PC-3 (cell line): ENCODE measurements around the gene EXD3. TPM values are rescaled to one million over a fixed set of nuclear protein-coding genes. Genes with fewer than 3 reads are reported as not detected.

Experiments
- ATAC-seq: fragments of 200-7000 bp; cut with Tn5 transposase; 2 replicates; pipeline ENCODE4 v1.9.1; 2020; ENCODE audit warnings: mild to moderate bottlenecking, moderate library complexity
- BruUV-seq: library from RNA; stranded (reverse); fragments of 400-500 nt; replicated peaks from 2 replicates; lab custom pipeline; 2021; lab: Mats Ljungman, UMichigan
- CTCF ChIA-PET: fragments of 300-600 bp; sonication (Branson Sonifier 250); formaldehyde crosslinking; loops from one replicate; lab custom pipeline; 2022; ENCODE audit warnings: antibody characterized with exemption; lab: Charles Lee
- POLR2A ChIA-PET: fragments of 300-600 bp; sonication (Branson Sonifier 250); formaldehyde crosslinking; loops from one replicate; lab custom pipeline; 2022; ENCODE audit warnings: antibody characterized with exemption; ENCODE audit not compliant: unreplicated experiment; lab: Charles Lee
- DNase-seq: peaks from one replicate; pipeline ENCODE4 v3.0.0-alpha.2; 2015
- H2AFZ ChIP-seq: fragments of 300-600 bp; sonication (generic); 2 replicates; pipeline ENCODE4 v1.6.0; 2016; ENCODE audit warnings: antibody characterized with exemption, low read length
- H3F3A ChIP-seq: fragments of 300-600 bp; sonication (generic); one replicate; pipeline ENCODE4 v1.6.0; 2017; ENCODE audit warnings: antibody characterized with exemption, low read length, control low read depth, mild to moderate bottlenecking; ENCODE audit not compliant: unreplicated experiment
- H3K27ac ChIP-seq: fragments of 300-600 bp; sonication (generic); 2 replicates; pipeline ENCODE4 v1.5.1; 2016; ENCODE audit warnings: mild to moderate bottlenecking, low read length
- H3K27me3 ChIP-seq: fragments of 300-600 bp; sonication (generic); 2 replicates; pipeline ENCODE4 v1.6.1; 2016; ENCODE audit warnings: low read length, mixed read lengths
- H3K36me3 ChIP-seq: fragments of 300-600 bp; sonication (generic); 2 replicates; pipeline ENCODE4 v1.6.1; 2016; ENCODE audit warnings: low read depth, mixed run types, low read length, mixed read lengths
- H3K4me1 ChIP-seq: fragments of 300-600 bp; sonication (generic); 2 replicates; pipeline ENCODE4 v1.5.1; 2016; ENCODE audit warnings: low read length; ENCODE audit not compliant: insufficient read depth
- H3K4me2 ChIP-seq: fragments of 300-600 bp; sonication (generic); 2 replicates; pipeline ENCODE4 v1.6.0; 2016; ENCODE audit warnings: low read length
- H3K4me3 ChIP-seq: fragments of 300-600 bp; sonication (generic); 2 replicates; pipeline ENCODE4 v1.5.1; 2016; ENCODE audit warnings: mild to moderate bottlenecking, low read length, mixed read lengths
- H3K79me2 ChIP-seq: fragments of 300-600 bp; sonication (generic); 2 replicates; pipeline ENCODE4 v1.6.1; 2017; ENCODE audit warnings: low read length, mixed read lengths
- H3K9ac ChIP-seq: fragments of 300-600 bp; sonication (generic); 2 replicates; pipeline ENCODE4 v1.6.0; 2016; ENCODE audit warnings: mild to moderate bottlenecking, low read length
- H3K9me2 ChIP-seq: fragments of 300-600 bp; sonication (generic); replicated peaks from 2 replicates; pipeline ENCODE4 v1.6.1; 2016; ENCODE audit warnings: mixed run types, low read length, mixed read lengths
- H3K9me3 ChIP-seq: fragments of 300-600 bp; sonication (generic); 2 replicates; pipeline ENCODE4 v1.6.1; 2016; ENCODE audit warnings: low read length, mixed read lengths
- H4K20me1 ChIP-seq: fragments of 300-600 bp; sonication (generic); 2 replicates; pipeline ENCODE4 v1.6.1; 2016; ENCODE audit warnings: low read length, mixed read lengths
- CTCF ChIP-seq: fragments of 300-600 bp; sonication (generic); conservative IDR thresholded peaks from 2 replicates; pipeline ENCODE4 v1.5.1; 2017; ENCODE audit warnings: antibody characterized with exemption, low read depth, mild to moderate bottlenecking, low read length
- EZH2 ChIP-seq: fragments of 300-600 bp; sonication (generic); IDR thresholded peaks from one replicate; pipeline ENCODE4 v1.6.1; 2017; ENCODE audit warnings: antibody characterized with exemption, mild to moderate bottlenecking, low read length; ENCODE audit not compliant: unreplicated experiment
- EZH2phosphoT487 ChIP-seq: fragments of 300-600 bp; sonication (generic); IDR thresholded peaks from 2 replicates; pipeline ENCODE4 v1.6.1; 2018; ENCODE audit warnings: mild to moderate bottlenecking, antibody characterized with exemption, low read length, borderline replicate concordance
- intact Hi-C: fragments of 100-400 bp; cut with micrococcal nuclease; formaldehyde crosslinking; loops from 2 replicates; pipeline ENCODE4 v1.9.0; 2023
- total RNA-seq: library from RNA; depleted of rRNA; stranded (reverse); fragments of >200 nt; gene quantifications from 2 replicates; pipeline ENCODE4 v1.2.3, GENCODE V29; 2014

The EXD3 gene
- total RNA-seq, 1 experiment from 2014 or later: 1.9 TPM

DNA sequence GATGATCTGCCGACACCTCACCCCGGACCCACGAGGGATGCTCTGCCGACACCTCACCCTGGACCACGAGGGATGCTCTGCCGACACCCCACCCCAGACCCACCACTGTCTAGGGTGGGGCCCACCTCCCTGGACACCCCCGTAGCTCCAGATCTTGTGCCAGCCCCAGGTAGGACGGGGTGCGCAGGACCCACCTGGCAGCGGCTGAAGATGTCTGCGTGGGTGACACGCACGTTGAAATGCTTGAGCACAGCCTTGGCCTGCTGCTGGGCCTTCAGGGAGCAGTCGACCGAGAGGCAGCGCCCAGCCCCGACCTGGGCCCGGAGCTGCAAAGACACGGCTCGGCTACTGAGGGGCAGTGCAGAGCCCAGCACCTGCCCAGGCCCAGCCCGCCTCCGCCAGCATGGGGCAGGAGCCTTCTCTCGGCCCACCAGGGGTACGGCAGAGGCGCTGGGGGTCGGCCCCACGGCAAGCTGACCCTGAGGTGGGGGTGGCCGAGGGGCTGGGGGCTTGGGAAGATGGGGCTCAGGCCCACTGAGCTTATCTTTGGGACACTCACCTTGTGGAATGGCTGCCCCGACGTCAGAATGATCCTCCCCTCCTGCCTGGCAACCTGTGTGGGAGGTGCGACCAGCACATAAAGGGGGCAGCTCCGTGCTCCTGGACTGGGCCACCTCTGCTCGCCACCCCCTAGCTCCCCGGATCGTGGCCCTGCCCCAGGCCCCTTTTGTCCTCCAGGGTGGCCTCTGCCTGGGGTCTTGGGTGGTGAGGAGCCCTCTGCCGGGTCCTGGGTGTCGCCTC is 99.2 kb downstream of the EXD3 start:
- DNase-seq (no peak), ATAC-seq (no peak)
- Histone ChIP-seq H3K4me2 (no peak overlapping the region), H3K27ac (no peak overlapping the region), H3K36me3 (no peaks in the 10 kb centered on the region), H3K9me3 (0 out of 2 replicates have a peak, but pooled peaks cover 7% of the 10 kb centered on the region), H3K4me1 (no peaks in the 10 kb centered on the region), H3F3A (no peaks in the 10 kb centered on the region), H3K9ac (no peak overlapping the region), H4K20me1 (no peaks in the 10 kb centered on the region), H3K27me3 (no peaks in the 10 kb centered on the region), H3K9me2 (no peaks in the 10 kb centered on the region), H2AFZ (no peak overlapping the region), H3K4me3 (no peak overlapping the region), H3K79me2 (no peaks in the 10 kb centered on the region)
- no TSS peak for BruUV-seq
- intact Hi-C loops: no loop called here
- TF ChIP-seq CTCF: no peak
- TF ChIP-seq EZH2phosphoT487: no peak
- no peak for TF ChIP-seq EZH2
- ChIA-PET CTCF (no interaction called here), POLR2A (no interaction called here)

DNA sequence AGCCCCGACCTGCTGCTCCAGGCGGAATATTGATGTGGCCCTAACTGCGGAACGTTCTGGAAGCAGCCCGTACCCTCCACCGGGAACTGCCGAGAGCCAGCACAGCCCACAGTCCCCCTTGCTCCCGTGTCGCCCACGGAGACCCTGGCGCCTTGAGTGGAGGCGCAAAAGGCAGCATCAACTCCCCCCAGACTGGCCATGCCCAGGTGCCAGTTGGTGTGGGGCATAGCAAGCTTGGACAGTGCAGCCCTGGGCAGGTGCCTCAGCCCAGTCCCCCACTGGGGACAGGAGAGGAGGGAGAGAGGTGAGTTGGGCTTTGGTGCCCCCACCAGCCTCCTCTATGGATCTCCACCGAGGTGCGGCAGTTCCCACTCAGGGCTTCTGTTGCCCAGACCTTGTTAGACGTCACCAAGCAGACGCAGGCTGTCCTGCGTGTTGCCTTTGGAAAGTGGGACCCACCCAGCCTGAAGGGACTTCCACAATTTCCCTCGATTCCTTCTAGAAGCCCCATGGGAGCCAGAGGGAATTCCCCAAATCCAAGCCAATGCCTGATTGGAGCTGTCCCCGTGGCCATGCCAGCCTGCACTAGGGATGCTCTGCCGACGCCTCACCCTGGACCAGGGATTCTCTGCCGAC is 101.1 kb downstream of the EXD3 start:
- TF ChIP-seq CTCF (no peak), EZH2phosphoT487 (no peak), EZH2 (no peak)
- no peaks in the 10 kb centered on the region for H3K79me2 ChIP-seq
- BruUV-seq: no TSS peak
- no peak overlapping the region for H3K4me3 ChIP-seq
- intact Hi-C loops: no loop called here
- no peak overlapping the region for H3K9ac ChIP-seq
- H3K36me3 ChIP-seq: no peaks in the 10 kb centered on the region
- H3K4me2 ChIP-seq: no peak overlapping the region
- H3K27me3 ChIP-seq: no peaks in the 10 kb centered on the region
- no peak overlapping the region for H3K27ac ChIP-seq
- no peaks in the 10 kb centered on the region for H3F3A ChIP-seq
- ChIA-PET CTCF (no interaction called here), POLR2A (no interaction called here)
- ATAC-seq (no peak), DNase-seq (no peak)
- H3K4me1 ChIP-seq: no peaks in the 10 kb centered on the region
- no peaks in the 10 kb centered on the region for H3K9me3 ChIP-seq
- H3K9me2 ChIP-seq: no peaks in the 10 kb centered on the region
- no peak overlapping the region for H2AFZ ChIP-seq
- H4K20me1 ChIP-seq: no peaks in the 10 kb centered on the region
